Right renal cortex interstitium (tissue), 3 donors: ENCODE results near the gene POLR3C. TPM values are rescaled to one million over a fixed set of nuclear protein-coding genes. Genes with fewer than 3 reads are reported as not detected.
"Not testable (repeated sequence)": the region's sequence is repeated elsewhere in the genome, so short reads cannot be mapped to it uniquely, and the experiment has no call there.

Source experiments
- DNase-seq, 3 donors: peaks; one replicate each; pipeline ENCODE4 v3.0.0-alpha.2; 2013; ENCODE audit warnings: low read depth in 3 of 3, low spot score in 2 of 3
- polyA plus RNA-seq, 3 donors: library from polyadenylated mRNA; unstranded; fragments of 120-200 nt; gene quantifications; one replicate each; pipeline ENCODE4 v1.2.1, GENCODE V29; 2013; ENCODE audit not compliant: insufficient read length in 3 of 3

The POLR3C gene, protein sequence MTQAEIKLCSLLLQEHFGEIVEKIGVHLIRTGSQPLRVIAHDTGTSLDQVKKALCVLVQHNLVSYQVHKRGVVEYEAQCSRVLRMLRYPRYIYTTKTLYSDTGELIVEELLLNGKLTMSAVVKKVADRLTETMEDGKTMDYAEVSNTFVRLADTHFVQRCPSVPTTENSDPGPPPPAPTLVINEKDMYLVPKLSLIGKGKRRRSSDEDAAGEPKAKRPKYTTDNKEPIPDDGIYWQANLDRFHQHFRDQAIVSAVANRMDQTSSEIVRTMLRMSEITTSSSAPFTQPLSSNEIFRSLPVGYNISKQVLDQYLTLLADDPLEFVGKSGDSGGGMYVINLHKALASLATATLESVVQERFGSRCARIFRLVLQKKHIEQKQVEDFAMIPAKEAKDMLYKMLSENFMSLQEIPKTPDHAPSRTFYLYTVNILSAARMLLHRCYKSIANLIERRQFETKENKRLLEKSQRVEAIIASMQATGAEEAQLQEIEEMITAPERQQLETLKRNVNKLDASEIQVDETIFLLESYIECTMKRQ
- polyA plus RNA-seq: 10 to 100 TPM; 34.4 to 39.1 (median 37.7) TPM

DNA sequence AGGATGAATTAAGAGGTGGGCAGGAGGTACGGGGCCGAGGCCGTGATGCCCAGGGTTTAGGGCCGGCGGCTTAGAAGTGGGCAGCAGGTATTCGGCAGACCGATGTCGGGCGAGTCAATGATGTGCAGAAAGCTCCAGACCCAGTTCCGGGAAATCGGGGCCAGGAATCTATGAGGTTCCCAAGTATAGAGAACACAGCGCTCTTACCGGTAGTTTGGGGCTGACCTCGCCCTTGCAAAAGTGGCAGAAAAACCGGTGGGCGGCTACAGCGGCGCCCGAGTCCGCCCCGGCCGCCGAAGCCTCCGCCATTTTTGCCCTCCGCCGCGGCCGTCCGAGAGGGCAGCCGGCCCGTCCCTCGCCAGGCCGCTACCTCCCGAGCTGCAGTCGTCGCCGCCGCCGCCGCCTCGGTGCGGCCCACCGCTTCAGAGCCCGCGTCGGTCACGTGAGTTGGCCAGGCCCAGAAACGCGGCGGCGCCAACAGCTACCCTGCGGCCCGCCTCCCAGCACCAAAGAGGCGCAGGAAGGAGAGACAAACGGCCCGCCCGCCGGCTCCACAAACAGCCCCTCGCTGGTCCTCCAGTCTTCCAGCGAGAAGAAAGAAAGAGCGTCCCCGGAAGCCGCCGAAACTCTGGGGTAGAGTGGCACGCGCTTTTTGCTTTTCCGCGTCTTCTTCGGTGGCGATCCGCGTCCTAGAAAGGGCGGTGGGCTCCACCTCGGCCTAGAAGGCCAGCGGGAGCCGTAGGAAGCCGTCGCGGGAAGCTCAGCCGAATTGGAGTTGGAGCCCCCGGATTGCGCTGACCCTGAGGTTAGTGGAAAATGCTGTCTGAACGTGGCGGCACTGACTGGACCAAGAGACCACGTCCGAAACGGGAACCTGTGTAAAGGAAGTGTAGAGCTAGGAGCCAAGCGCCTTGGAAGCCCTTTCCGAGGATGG, at the start of gene POLR3C, which contains the start of gene RNF115:
POLR3C (plus strand) TSS at position 636 of the 934 bp plus-strand sequence. CDS start 1,577 bp downstream, outside the sequence.
RNF115 (minus strand) TSS at position 531 of the 934 bp plus-strand sequence; CDS start at position 309, 222 bp downstream.
- DNase-seq: peak; percentile 62 to 81 (median 73)

GRCh38 chr1:145777357-145778145, 46.4 kb upstream of the POLR3C start:
- no peak for DNase-seq

DNA sequence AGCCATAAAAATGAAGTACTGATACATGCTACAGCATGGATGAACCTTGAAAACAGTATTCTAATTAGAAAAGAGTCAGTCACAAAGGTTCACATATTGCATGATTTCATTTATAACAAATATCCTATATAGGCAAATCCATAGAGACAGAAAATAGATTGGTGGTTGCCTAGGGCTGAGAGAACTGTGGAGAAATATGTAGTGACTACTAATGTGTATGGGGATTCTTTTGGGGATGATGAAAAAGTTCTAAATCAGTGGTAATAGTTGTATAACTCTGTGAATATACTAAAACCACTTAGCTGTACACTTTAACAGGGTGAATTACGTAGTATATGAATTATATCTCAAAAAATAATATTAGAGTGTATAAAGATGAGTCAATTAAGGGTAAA, 45.9 kb upstream of the POLR3C start:
- no peak for DNase-seq

- no peak for DNase-seq
Observed at GRCh38 chr1:145782272-145783099, 41.5 kb upstream of the POLR3C start.

- DNase-seq: no peak
Observed at GRCh38 chr1:145784409-145784808, 39.6 kb upstream of the POLR3C start.

- no peak for DNase-seq
Observed at GRCh38 chr1:145785547-145785946, 38.5 kb upstream of the POLR3C start.

DNA sequence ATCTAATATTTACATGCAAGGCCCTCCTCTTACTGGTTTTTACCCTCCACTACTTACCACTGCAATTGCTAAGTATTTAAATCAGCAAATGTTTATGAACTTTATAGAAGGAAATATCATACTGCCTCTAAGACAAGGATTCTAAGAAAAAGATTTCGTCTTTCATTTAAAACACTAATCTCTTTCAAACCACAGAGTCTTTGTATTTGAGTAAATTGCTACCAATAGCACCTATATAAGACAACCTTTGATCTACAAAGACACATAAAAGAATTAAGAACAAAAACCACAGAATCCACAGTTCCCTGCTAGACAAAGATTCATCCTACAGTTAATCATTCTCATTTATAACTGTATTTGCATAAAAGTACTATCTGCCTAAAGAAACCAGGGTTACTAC, 37.7 kb upstream of the POLR3C start:
- DNase-seq: no peak

DNA sequence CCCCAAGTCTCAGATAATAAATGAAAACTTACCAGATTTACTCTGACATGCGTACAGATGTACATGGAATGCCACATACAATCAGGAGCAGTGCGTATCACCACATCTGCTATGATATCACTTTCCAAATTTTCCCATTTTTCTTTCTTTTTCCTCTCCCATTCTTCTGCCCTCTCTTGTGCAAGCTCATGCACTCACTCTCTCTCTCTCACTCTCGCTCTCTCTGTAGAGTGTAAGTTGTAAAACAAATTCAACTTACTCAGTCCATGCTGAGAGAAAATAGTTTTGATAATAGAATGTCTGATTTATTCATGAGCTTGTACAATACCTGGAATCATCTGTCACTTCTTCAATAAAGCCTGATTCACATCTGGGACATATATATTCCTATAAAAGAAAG, 35.4 kb upstream of the POLR3C start:
- no peak for DNase-seq

- DNase-seq: not testable (repeated sequence)
Observed at GRCh38 chr1:145791860-145792259, 32.1 kb upstream of the POLR3C start.

DNA sequence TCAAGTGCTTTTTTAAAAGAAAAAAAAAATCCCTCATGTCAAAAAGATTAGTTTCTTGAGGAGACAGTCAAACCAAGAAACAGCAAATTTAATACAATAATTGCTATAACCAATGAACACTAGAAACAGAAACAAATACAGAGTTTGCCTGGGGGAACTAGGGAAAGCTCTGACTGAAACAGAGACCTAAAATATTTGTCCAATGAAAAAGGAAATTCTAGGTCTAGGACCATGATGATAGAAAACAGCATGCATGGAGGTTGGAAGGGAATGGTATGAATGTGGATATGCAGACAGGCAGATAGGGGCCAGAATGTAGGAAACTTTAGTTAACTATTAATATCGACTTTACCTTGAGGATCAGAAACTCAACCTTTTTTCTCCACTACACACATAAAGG, 31.5 kb upstream of the POLR3C start:
- DNase-seq: no peak

GRCh38 chr1:145795257-145795881, 28.6 kb upstream of the POLR3C start:
- DNase-seq: no peak

DNA sequence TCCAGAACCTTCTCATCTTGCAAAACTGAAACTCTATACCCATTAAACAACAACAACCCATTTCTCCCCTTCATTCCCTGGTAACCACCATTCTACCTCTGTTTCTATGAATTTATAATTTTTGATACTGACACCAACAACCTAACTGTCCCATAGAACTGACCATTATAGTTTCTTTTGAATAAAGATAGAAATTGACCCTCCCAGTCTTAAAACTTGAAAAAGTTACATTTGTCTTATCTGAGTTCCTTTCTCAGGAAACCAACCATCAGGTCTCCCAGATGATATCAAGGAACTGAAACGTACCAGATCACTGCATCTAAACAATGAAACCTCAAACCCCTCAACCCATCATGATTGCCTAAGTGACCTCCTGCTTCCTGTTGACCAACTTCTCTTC, 27.2 kb upstream of the POLR3C start:
- DNase-seq: no peak

GRCh38 chr1:145799806-145800205, 24.2 kb upstream of the POLR3C start:
- DNase-seq: no peak

GRCh38 chr1:145804235-145805045, 19.6 kb upstream of the POLR3C start:
- DNase-seq: no peak

DNA sequence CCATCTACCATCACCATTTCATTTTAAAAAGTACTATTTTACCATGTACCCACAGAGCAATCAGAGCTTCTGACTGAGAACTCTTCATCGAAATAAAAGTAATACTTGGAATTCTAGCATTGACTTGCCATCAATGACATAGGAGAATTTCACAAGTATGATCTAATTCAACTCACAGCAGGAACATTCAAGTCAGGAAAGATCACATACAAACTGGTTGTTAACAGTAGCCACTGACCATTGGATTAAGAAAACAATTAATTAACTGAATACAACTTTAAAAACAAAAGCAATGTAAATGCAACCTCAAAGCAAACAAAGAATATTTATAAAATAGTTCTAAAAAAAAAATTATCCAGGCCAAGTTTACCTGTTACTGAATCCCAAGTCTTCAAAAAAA, 18.9 kb upstream of the POLR3C start:
- no peak for DNase-seq

DNA sequence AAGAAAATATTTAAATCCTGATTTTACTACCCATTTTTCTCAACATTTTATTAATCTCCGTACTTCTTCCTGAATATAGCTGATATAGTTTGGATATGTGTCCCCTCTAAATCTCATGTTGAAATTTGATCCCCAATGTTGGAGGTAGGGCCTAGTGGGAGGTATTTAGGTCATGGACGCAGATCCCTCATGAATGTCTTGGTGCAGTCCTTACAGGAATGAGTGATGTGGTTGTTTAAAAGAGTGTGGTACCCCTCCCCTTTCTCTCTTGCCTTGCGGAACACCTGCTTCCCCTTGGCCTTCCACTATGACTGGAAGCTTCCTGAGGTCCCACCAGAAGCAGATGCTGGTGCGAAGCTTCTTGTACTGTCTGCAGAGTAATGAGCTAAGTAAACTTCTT, 17.6 kb upstream of the POLR3C start:
- no peak for DNase-seq

- no peak for DNase-seq
Observed at GRCh38 chr1:145806844-145807243, 17.2 kb upstream of the POLR3C start.
